Endometrial microvascular endothelial cells (primary cell): ENCODE measurements around the gene RNF138. TPM values are rescaled to one million over a fixed set of nuclear protein-coding genes. Genes with fewer than 3 reads are reported as not detected.
"Not testable (repeated sequence)": the region's sequence is repeated elsewhere in the genome, so short reads cannot be mapped to it uniquely, and the experiment has no call there.

Experiments used
- in situ Hi-C: cut with HindIII; loops from 2 replicates; pipeline ENCODE4 v1.10.0; 2017; ENCODE audit warnings: low sequenced_read_pairs, low pct_unique_long_range_greater_than_20kb; ENCODE audit errors: inconsistent ontology term
- total RNA-seq: library from RNA; depleted of rRNA; stranded (reverse); fragments of >200 nt; gene quantifications from one replicate; pipeline ENCODE4 v1.2.3, GENCODE V29; 2015; ENCODE audit errors: inconsistent ontology term

The RNF138 gene
- total RNA-seq, 1 donor from 2014 or later = 60.4 TPM

DNA sequence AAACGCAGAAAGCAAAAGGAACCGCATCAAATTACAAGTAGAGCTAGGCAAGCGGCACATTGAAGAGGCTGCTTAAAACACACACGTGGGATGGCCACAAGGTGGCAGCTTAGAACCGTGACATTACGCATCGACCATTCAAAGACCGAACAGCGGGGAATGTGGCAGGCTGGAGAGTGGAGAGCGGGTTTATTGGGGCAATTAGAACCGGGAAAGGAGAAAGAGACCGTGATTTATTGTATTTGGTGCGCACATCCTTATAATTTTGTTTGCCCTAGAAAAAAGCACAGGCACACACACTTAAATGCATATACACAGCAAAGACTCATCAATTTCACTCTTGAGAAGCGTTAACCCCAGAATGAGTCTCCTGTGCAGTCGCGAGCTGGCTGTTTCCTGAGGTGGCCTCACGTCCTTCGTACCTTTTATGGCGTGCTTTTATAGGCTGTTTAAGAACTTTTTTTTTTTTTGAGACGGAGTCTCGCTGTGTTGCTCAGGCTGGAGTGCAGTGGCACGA, 66.5 kb downstream of the RNF138 start:
- in situ Hi-C loops = no loop called here

DNA sequence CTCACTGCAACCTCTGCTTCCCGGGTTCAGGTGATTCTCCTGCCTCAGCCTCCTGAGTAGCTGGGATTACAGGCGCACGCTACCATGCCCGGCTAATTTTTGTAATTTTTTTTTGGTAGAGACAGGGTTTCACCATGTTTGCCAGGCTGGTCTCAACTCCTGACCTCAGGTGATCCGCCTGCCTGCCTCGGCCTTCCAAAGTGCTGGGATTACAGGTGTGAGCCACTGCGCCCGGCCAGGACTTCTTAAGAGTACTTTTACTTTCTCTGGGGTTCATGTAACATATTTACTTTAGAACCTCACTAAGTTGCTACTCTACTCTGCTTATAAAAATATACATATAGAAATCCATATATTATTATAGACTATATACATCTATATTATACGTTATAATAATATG, 67.0 kb downstream of the RNF138 start:
- in situ Hi-C loops = not testable (repeated sequence)

DNA sequence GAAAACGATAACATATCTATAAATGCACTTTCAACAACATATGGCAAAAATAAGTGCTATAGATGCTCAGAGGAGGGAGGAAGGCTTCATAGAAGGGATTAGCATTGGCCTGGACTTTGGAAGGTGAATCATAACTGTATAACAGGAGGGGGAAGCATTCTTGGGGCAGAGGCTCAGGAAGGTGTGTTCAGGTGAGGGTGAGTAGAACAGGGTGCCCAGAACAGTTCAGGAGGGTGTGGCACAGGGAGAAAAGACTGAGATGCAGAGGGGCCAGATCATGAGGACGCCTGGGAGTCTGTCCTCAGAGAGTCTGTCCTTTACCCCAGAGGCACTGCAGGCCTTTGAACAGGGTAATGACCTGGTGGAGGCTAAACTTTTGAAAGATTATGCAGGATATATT, 68.9 kb downstream of the RNF138 start:
- in situ Hi-C loops = no loop called here

DNA sequence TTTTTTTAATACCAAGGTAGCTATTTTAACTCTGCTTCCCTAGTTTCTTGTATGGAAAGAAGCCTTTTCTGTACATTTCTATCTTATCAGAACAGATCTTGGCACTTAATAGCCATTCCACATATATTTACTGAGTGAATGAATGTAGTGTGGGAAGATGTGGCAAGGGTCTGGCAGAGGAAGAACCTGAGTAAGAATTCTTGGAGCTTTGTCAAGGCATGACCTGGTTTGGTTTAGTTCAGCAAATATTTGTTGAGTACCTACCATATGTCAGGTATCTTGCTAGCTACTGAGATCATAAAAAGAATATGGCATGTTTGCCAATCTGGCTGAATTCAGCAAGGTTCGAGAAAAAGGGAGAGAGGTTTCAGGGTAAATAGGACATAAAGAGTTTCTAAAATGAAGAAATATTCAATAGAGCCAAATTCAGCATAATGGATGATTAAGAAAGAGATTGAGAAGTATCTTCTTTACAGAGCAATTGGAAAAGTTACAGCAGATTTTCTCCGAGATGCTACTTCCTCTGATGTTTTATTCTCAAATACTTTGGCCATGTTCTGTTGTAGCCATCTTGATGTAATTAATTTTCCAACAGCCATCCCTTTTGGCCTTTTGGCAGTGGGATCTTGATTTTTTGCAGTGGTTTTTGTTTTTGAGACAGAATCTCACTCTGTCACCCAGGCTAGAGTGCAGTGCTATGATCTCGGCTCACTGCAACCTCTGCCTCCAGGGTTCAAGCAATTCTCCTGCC, 76.5 kb downstream of the RNF138 start:
- in situ Hi-C loops = no loop called here

DNA sequence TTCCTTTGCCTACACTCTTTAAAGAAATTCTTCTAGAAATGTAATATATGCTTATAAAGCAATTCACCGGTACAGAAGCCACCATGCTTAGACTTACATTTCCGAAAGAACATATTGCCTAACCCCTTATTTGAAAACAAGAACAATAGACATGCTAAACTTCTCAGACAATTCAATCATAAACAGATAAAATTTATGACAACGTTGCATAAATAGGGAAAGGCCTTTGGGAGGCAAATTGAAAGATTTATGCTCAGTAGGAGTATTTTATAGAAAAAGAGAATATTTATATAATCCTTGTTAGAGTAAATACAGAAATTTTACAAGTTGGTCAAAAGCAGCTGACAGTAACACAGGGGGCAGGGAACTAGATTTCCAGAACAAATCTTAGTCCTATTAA, 82.0 kb downstream of the RNF138 start:
- in situ Hi-C loops = no loop called here

DNA sequence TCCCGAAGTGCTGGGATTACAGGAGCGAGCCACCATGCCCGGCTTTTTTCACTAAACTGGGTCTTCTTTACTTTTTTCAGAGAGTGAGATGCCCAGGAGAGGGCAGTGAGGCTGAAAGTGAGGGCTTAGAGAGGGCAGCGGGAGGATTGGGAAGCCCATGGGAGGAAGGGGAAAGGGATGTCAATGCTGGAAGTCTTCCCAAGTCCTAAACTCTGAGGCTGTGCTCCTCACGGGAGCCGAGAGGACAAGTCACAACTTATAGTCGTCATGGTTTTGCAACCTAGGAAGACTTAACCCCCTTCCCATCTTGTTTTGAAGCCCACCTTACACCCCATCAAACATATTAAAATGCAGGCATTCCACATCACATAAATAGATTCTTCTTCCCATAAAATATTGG, 83.0 kb downstream of the RNF138 start:
- in situ Hi-C loops = no loop called here

DNA sequence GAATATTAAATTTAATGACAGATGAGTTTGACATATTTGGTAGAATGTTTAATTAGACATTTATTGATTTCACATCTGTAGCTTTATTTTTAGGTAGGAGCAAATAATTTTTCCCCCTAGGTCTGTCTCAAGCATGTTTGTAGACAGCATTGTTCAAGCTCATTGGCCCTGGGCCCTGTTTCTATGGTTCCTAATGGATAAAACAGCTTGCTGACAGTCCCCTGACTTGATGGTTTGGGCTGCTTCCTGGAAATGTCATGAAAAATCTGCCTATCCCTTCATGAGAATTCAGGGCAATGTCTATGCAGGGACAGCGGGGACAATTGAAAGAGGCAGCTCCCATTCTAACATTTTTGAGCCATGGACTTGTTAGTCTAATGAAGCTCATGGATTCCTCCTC, 83.6 kb downstream of the RNF138 start:
- in situ Hi-C loops = no loop called here

DNA sequence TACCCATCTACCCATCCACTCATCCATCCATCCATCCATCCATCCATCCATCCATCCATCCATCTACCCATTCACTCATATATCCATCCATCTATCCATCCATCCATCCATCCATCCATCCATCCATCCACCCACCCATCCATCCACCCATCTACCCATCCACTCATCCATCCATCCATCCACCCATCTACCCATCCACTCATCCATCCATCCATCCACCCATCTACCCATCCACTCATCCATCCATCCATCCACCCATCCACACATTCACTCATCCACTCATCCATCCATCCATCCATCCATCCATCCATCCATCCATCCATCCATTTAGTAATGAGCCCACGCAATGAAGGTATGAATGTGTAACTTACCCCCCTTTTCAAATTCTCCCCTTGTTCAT, 85.1 kb downstream of the RNF138 start:
- in situ Hi-C loops = not testable (repeated sequence)

DNA sequence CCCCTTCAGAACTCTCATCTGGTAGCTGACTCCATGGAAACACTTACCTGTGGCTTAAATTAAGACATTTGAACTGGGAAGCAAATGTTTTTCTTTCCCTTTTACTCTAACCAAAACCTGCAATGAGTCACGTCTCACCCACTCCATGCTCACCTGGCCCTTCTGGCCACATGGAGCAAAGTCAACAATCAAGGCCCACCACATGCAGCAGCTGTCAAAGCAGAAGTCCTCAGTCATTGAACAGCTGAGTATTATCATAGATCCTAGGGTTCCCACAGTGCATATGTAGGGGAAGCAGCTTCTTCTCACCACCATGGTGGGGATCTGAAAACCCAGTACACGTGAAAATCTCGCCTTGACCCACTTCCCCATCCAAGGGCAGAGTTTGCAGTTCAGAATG, 85.9 kb downstream of the RNF138 start:
- in situ Hi-C loops = no loop called here

Other genes with a start within 250 kb of the RNF138 start
- gene TRAPPC8, start 148.7 kb upstream of the RNF138 start, total RNA-seq = 41.2 TPM
- gene RNF125, start 73.0 kb upstream of the RNF138 start, total RNA-seq = 0.19 TPM
- gene MEP1B, start 98.2 kb downstream of the RNF138 start, total RNA-seq = not detected